GM10266 (cell line): ENCODE data around the gene RNPS1.
"Not testable (repeated sequence)": the region's sequence is repeated elsewhere in the genome, so short reads cannot be mapped to it uniquely, and the experiment has no call there.

ENCODE experiments used
- DNase-seq: peaks from one replicate; pipeline ENCODE4 v3.0.0; 2012; ENCODE audit errors: extremely low spot score
- CTCF ChIP-seq: IDR thresholded peaks from 2 replicates; pipeline ENCODE4 v1.5.1; 2012; ENCODE audit warnings: mild to moderate bottlenecking, low read depth; ENCODE audit not compliant: control insufficient read depth, insufficient read depth; ENCODE audit errors: missing control alignments

The RNPS1 gene

GRCh38 chr16:2250652-2251295 lies 17.2 kb downstream of the RNPS1 start:
- DNase-seq = no peak
- no peak for TF ChIP-seq CTCF

- TF ChIP-seq CTCF = no peak
These were observed 21.5 kb downstream of the RNPS1 start for GRCh38 chr16:2246301-2246885.

GRCh38 chr16:2244926-2245795 lies 22.8 kb downstream of the RNPS1 start:
- no peak for TF ChIP-seq CTCF
- no peak for DNase-seq

More at GRCh38 chr16:2246301-2246885, 21.5 kb downstream of the RNPS1 start:
- DNase-seq = no peak

GRCh38 chr16:2244301-2244700 lies 23.6 kb downstream of the RNPS1 start:
- no peak for DNase-seq
- TF ChIP-seq CTCF = no peak

GRCh38 chr16:2243781-2244180 lies 24.1 kb downstream of the RNPS1 start:
- no peak for TF ChIP-seq CTCF

DNA sequence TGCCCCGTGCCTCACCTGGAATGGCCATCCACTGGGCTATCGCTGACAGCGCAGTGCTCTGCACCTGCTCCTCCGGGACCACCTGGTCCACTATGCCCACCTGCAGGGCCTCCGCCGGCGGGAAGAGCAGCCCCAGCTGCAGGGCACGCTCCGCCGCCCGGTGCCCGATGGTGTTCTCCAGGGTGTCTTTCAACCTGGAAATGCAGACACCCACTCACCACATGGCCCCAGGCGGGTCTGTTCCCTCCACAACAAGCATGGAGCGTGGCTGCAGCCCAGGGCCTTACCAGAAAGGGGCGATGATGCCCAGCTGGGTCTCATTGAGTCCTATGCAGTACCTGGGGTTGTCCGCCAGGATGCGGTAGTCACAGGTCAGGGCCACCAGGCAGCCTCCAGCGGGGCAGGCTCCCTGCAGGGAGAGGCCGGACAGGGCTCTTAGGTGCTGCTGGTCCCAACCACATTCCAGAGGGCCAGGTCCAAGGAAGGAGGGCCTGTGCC lies 24.8 kb downstream of the RNPS1 start:
- DNase-seq = no peak
- TF ChIP-seq CTCF = no peak

More at GRCh38 chr16:2243781-2244180, 24.1 kb downstream of the RNPS1 start:
- no peak for DNase-seq

DNA sequence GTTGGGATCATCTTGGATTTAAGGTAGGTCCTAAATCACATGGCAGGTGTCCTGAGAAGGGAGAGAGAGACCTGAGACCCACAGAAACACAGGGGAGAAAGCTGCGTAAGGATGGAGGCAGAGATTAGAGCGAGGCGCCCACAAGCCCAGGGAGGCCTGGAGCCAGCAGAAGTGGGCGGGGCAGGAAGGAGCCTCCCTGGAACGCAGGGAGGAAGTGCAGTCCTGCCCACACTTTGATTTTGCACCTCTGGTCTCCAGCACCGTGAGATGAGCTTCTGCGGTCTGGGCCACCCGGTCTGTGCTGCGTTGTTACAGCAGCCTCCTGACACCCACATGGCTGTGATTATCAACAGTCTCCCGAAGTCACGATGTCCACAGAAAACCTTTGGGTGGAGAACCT lies 25.3 kb downstream of the RNPS1 start:
- DNase-seq = no peak
- no peak for TF ChIP-seq CTCF

DNA sequence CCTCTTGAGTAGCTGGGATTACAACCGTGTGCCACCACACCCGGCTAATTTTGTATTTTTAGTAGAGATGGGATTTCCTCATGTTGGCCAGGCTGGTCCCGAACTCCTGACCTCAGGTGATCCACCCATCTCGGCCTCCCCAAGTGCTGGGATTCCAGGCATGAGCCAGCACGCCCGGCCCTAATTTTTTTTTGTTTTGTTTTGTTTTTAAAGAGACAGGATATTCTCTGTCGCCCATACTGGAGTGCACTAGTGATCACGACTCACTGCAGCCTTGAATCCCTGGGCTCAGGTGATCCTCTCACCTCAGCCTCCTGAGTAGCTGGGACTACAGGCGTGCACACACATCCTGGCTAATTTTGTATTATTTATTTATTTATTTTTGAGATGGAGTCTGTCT lies 27.6 kb downstream of the RNPS1 start:
- not testable (repeated sequence) for DNase-seq
